Measurements from ENCODE around the gene PPP1R1A. TPM values are rescaled to one million over a fixed set of nuclear protein-coding genes. Genes with fewer than 3 reads are reported as not detected.

Gene PPP1R1A
- polyA plus RNA-seq, 2 donors: 0.99 to 1.1 TPM

DNA sequence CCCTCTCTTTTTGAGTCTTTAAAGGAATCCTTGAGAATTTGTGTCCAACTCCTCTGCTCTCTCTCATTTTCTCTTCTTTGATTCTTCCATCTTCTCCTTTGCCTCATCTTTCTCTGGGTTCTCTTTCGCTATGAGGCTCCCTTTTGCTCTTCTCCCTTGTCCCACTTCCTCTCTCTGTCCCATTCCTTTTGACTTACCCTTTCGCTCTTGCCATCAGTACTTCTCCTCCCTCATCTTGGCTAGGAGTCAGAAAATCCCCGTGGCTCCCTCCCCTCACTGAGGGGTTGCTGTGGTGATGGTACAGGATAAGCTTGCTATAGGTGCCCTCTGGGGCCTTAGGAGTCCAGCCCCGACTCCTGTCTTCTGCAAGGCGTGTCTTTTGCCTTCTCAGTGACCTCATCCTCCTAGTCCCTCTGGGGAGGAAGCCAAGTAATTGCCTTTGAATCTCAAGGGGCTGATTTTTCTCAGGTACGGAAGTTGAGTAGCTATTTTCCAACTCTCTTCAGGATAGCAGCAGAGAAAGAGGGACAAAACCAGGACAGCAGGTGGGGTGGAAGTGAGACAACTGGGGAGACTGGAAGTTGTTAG, 32.7 kb downstream of the PPP1R1A start:
- Histone ChIP-seq H3K9me3 (ENCODE audit: control insufficient read depth in 2 of 2, insufficient read depth in 1 of 2, low read depth in 1 of 2, low read length in 1 of 2) (no peaks in the 10 kb centered on the region), H3K27me3 (ENCODE audit: control insufficient read depth in 1 of 2, insufficient read depth in 2 of 2, low read length in 2 of 2) (no peaks in the 10 kb centered on the region), H3K36me3 (ENCODE audit: control insufficient read depth in 2 of 2, insufficient read depth in 2 of 2, low read length in 1 of 2) (no peaks in the 10 kb centered on the region), H3K4me1 (ENCODE audit: control insufficient read depth in 2 of 2, insufficient read depth in 2 of 2, low read length in 1 of 2) (peaks cover 0 to 5% of the 10 kb centered on the region in 2 donors), H3K4me3 (ENCODE audit: low read depth in 1 of 2, low read length in 2 of 2) (no peak overlapping the region), H3K27ac (ENCODE audit: low read depth in 2 of 2, low read length in 1 of 2) (no peak overlapping the region)
- WGBS, 2 donors: 47 to 55% methylated on average over 6 of the region's 6 CpGs

DNA sequence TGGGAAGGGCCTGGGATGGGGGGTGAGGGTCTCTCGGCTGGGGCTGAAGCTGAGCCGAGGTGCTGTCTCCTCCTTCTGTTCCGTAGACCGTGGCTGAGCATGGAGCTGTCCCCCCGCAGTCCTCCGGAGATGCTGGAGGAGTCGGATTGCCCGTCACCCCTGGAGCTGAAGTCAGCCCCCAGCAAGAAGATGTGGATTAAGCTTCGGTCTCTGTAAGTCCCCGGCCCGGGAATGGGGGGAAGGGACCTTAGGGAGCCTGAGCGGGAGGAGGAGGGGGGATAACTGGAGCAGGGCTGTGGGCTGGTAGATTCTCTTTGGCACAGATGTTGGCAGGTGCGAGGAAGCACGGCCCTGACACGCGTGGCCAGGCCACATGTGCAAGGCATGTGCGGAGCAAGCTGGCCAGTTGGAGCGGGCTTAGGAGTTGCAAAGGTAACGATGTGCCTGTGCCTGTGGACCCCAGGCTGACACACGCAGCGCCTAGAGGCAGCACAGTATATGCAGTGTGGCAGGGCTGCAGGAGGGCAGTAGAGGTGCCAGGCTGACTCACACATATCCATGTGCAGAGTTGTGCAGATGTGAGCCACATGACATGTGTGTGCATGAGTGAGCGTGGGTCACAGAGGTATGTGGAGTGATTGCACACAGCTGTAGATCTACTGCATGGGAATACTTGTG, 38.5 kb downstream of the PPP1R1A start:
- H3K36me3 ChIP-seq (ENCODE audit: control insufficient read depth in 2 of 2, insufficient read depth in 2 of 2, low read length in 1 of 2): no peaks in the 10 kb centered on the region
- H3K4me3 ChIP-seq (ENCODE audit: low read depth in 1 of 2, low read length in 2 of 2): peak overlapping the region; percentile 35 to 37
- peaks cover 0 to 8% of the 10 kb centered on the region in 2 donors for H3K4me1 ChIP-seq (ENCODE audit: control insufficient read depth in 2 of 2, insufficient read depth in 2 of 2, low read length in 1 of 2)
- H3K9me3 ChIP-seq (ENCODE audit: control insufficient read depth in 2 of 2, insufficient read depth in 1 of 2, low read depth in 1 of 2, low read length in 1 of 2): peaks cover 0 to 2% of the 10 kb centered on the region in 2 donors
- WGBS, 2 donors: 6 to 7% methylated on average over 21 to 22 of the region's 22 CpGs
- no peaks in the 10 kb centered on the region for H3K27me3 ChIP-seq (ENCODE audit: control insufficient read depth in 1 of 2, insufficient read depth in 2 of 2, low read length in 2 of 2)
- peak overlapping the region in 1 of 2 donors; percentile 34 for H3K27ac ChIP-seq (ENCODE audit: low read depth in 2 of 2, low read length in 1 of 2)

DNA sequence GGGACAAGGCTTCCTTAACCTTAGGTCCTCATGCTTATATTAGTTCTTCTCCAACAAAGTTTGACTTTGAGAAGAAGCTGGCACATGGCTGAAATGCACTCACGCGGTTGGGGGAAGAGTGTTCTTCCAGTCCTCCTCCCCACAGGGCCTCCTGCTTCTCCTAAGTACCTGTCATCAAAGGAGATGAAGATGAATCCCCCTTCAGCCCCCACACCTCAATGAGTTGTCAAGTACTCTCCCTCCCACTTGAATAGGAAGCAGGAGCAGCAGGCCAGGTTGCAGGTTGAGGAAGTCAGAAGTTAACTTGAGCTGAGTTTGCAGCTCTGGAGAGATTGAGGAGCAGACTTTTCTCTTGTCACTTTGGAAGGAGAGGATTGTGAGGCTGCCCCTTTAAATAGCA, 41.9 kb downstream of the PPP1R1A start:
- no peaks in the 10 kb centered on the region for H3K36me3 ChIP-seq (ENCODE audit: control insufficient read depth in 2 of 2, insufficient read depth in 2 of 2, low read length in 1 of 2)
- 76 to 86% methylated on average over 2 of the region's 2 CpGs for WGBS, 2 donors
- H3K9me3 ChIP-seq (ENCODE audit: control insufficient read depth in 2 of 2, insufficient read depth in 1 of 2, low read depth in 1 of 2, low read length in 1 of 2): peaks cover 0 to 2% of the 10 kb centered on the region in 2 donors
- peaks cover 0 to 8% of the 10 kb centered on the region in 2 donors for H3K4me1 ChIP-seq (ENCODE audit: control insufficient read depth in 2 of 2, insufficient read depth in 2 of 2, low read length in 1 of 2)
- no peaks in the 10 kb centered on the region for H3K27me3 ChIP-seq (ENCODE audit: control insufficient read depth in 1 of 2, insufficient read depth in 2 of 2, low read length in 2 of 2)
- H3K27ac ChIP-seq (ENCODE audit: low read depth in 2 of 2, low read length in 1 of 2): no peak overlapping the region
- no peak overlapping the region for H3K4me3 ChIP-seq (ENCODE audit: low read depth in 1 of 2, low read length in 2 of 2)

GRCh38 chr12:54544743-54545142, 43.7 kb downstream of the PPP1R1A start:
- 92 to 96% methylated on average over 7 of the region's 7 CpGs for WGBS, 2 donors
- H3K9me3 ChIP-seq (ENCODE audit: control insufficient read depth in 2 of 2, insufficient read depth in 1 of 2, low read depth in 1 of 2, low read length in 1 of 2): no peaks in the 10 kb centered on the region

DNA sequence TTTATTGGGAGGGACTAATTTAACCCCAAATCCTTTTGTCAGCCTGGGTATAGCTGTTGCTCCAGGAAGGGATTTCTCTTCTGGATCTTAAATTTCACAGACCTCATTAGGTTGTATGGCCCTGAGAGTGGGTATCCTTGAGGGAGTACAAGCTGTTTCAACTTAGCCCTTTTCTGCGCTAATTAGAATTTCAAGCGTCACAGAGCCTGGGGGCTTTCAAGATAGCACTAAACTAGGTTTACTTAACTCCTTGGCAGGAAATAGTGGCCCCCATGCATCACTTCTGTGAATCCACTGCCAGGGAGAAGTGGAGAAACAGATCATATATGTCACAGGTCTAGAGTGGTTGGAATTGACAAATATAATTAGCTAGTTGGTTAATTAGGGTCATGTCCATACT, 44.9 kb downstream of the PPP1R1A start:
- Histone ChIP-seq H3K27me3 (ENCODE audit: control insufficient read depth in 1 of 2, insufficient read depth in 2 of 2, low read length in 2 of 2) (no peaks in the 10 kb centered on the region), H3K9me3 (ENCODE audit: control insufficient read depth in 2 of 2, insufficient read depth in 1 of 2, low read depth in 1 of 2, low read length in 1 of 2) (no peaks in the 10 kb centered on the region), H3K4me3 (ENCODE audit: low read depth in 1 of 2, low read length in 2 of 2) (no peak overlapping the region), H3K27ac (ENCODE audit: low read depth in 2 of 2, low read length in 1 of 2) (no peak overlapping the region), H3K4me1 (ENCODE audit: control insufficient read depth in 2 of 2, insufficient read depth in 2 of 2, low read length in 1 of 2) (no peaks in the 10 kb centered on the region), H3K36me3 (ENCODE audit: control insufficient read depth in 2 of 2, insufficient read depth in 2 of 2, low read length in 1 of 2) (no peaks in the 10 kb centered on the region)
- WGBS, 2 donors: 88 to 89% methylated on average over 2 of the region's 2 CpGs

More at GRCh38 chr12:54544743-54545142, 43.7 kb downstream of the PPP1R1A start:
- no peak overlapping the region for H3K27ac ChIP-seq (ENCODE audit: low read depth in 2 of 2, low read length in 1 of 2)
- H3K27me3 ChIP-seq (ENCODE audit: control insufficient read depth in 1 of 2, insufficient read depth in 2 of 2, low read length in 2 of 2): no peaks in the 10 kb centered on the region
- H3K4me1 ChIP-seq (ENCODE audit: control insufficient read depth in 2 of 2, insufficient read depth in 2 of 2, low read length in 1 of 2): peaks cover 0 to 4% of the 10 kb centered on the region in 2 donors
- H3K36me3 ChIP-seq (ENCODE audit: control insufficient read depth in 2 of 2, insufficient read depth in 2 of 2, low read length in 1 of 2): no peaks in the 10 kb centered on the region
- H3K4me3 ChIP-seq (ENCODE audit: low read depth in 1 of 2, low read length in 2 of 2): no peak overlapping the region

GRCh38 chr12:54541751-54542290, 46.6 kb downstream of the PPP1R1A start:
- Histone ChIP-seq H3K4me3 (ENCODE audit: low read depth in 1 of 2, low read length in 2 of 2) (no peak overlapping the region), H3K4me1 (ENCODE audit: control insufficient read depth in 2 of 2, insufficient read depth in 2 of 2, low read length in 1 of 2) (no peaks in the 10 kb centered on the region), H3K36me3 (ENCODE audit: control insufficient read depth in 2 of 2, insufficient read depth in 2 of 2, low read length in 1 of 2) (no peaks in the 10 kb centered on the region), H3K27ac (ENCODE audit: low read depth in 2 of 2, low read length in 1 of 2) (no peak overlapping the region), H3K9me3 (ENCODE audit: control insufficient read depth in 2 of 2, insufficient read depth in 1 of 2, low read depth in 1 of 2, low read length in 1 of 2) (no peaks in the 10 kb centered on the region), H3K27me3 (ENCODE audit: control insufficient read depth in 1 of 2, insufficient read depth in 2 of 2, low read length in 2 of 2) (no peaks in the 10 kb centered on the region)
- 70 to 71% methylated on average over 5 of the region's 5 CpGs for WGBS, 2 donors

- H3K27me3 ChIP-seq (ENCODE audit: control insufficient read depth in 1 of 2, insufficient read depth in 2 of 2, low read length in 2 of 2): no peaks in the 10 kb centered on the region
- H3K4me1 ChIP-seq (ENCODE audit: control insufficient read depth in 2 of 2, insufficient read depth in 2 of 2, low read length in 1 of 2): no peaks in the 10 kb centered on the region
- no peaks in the 10 kb centered on the region for H3K36me3 ChIP-seq (ENCODE audit: control insufficient read depth in 2 of 2, insufficient read depth in 2 of 2, low read length in 1 of 2)
- no peak overlapping the region for H3K27ac ChIP-seq (ENCODE audit: low read depth in 2 of 2, low read length in 1 of 2)
- H3K4me3 ChIP-seq (ENCODE audit: low read depth in 1 of 2, low read length in 2 of 2): no peak overlapping the region
- 59 to 65% methylated on average over 3 of the region's 3 CpGs for WGBS, 2 donors
- no peaks in the 10 kb centered on the region for H3K9me3 ChIP-seq (ENCODE audit: control insufficient read depth in 2 of 2, insufficient read depth in 1 of 2, low read depth in 1 of 2, low read length in 1 of 2)
Measured at GRCh38 chr12:54538136-54538700, 50.2 kb downstream of the PPP1R1A start.

GRCh38 chr12:54535474-54535873, 53.0 kb downstream of the PPP1R1A start:
- no peaks in the 10 kb centered on the region for H3K9me3 ChIP-seq (ENCODE audit: control insufficient read depth in 2 of 2, insufficient read depth in 1 of 2, low read depth in 1 of 2, low read length in 1 of 2)
- H3K36me3 ChIP-seq (ENCODE audit: control insufficient read depth in 2 of 2, insufficient read depth in 2 of 2, low read length in 1 of 2): no peaks in the 10 kb centered on the region

DNA sequence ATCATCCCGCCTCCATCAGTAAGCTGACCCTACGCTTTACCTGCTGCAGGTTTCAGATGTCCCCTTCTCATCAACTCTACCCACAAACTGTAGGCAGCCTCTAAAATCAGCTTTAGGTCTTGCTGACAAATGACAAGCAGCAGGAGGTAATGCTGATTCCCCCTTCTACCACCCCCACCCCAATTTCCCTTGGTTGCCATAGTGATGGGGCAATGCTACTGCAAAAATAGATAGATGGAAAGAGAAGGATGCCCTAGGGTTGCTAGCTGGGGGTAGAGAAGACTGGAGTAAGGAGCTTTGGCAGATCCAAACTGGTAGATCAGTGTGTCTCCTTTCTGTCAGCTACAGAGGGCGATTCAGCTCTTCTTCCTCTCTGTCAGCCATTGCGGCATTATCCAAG, 58.9 kb downstream of the PPP1R1A start:
- no peak overlapping the region for H3K27ac ChIP-seq (ENCODE audit: low read depth in 2 of 2, low read length in 1 of 2)
- peaks cover 0 to 4% of the 10 kb centered on the region in 2 donors for H3K36me3 ChIP-seq (ENCODE audit: control insufficient read depth in 2 of 2, insufficient read depth in 2 of 2, low read length in 1 of 2)
- H3K4me1 ChIP-seq (ENCODE audit: control insufficient read depth in 2 of 2, insufficient read depth in 2 of 2, low read length in 1 of 2): no peaks in the 10 kb centered on the region
- 84 to 92% methylated on average over 4 of the region's 4 CpGs for WGBS, 2 donors
- H3K27me3 ChIP-seq (ENCODE audit: control insufficient read depth in 1 of 2, insufficient read depth in 2 of 2, low read length in 2 of 2): no peaks in the 10 kb centered on the region
- no peaks in the 10 kb centered on the region for H3K9me3 ChIP-seq (ENCODE audit: control insufficient read depth in 2 of 2, insufficient read depth in 1 of 2, low read depth in 1 of 2, low read length in 1 of 2)
- H3K4me3 ChIP-seq (ENCODE audit: low read depth in 1 of 2, low read length in 2 of 2): no peak overlapping the region

More at GRCh38 chr12:54535474-54535873, 53.0 kb downstream of the PPP1R1A start:
- H3K27me3 ChIP-seq (ENCODE audit: control insufficient read depth in 1 of 2, insufficient read depth in 2 of 2, low read length in 2 of 2): no peaks in the 10 kb centered on the region
- no peak overlapping the region for H3K27ac ChIP-seq (ENCODE audit: low read depth in 2 of 2, low read length in 1 of 2)
- H3K4me3 ChIP-seq (ENCODE audit: low read depth in 1 of 2, low read length in 2 of 2): no peak overlapping the region
- no peaks in the 10 kb centered on the region for H3K4me1 ChIP-seq (ENCODE audit: control insufficient read depth in 2 of 2, insufficient read depth in 2 of 2, low read length in 1 of 2)
